ENCODE results near the gene DES. TPM values are rescaled to one million over a fixed set of nuclear protein-coding genes. Genes with fewer than 3 reads are reported as not detected.

DES gene
- total and polyA plus RNA-seq, 2 of the 13 experiments (the other 11 are each of a cell fraction or from before 2014, with no cell fraction given), result not detected

DNA sequence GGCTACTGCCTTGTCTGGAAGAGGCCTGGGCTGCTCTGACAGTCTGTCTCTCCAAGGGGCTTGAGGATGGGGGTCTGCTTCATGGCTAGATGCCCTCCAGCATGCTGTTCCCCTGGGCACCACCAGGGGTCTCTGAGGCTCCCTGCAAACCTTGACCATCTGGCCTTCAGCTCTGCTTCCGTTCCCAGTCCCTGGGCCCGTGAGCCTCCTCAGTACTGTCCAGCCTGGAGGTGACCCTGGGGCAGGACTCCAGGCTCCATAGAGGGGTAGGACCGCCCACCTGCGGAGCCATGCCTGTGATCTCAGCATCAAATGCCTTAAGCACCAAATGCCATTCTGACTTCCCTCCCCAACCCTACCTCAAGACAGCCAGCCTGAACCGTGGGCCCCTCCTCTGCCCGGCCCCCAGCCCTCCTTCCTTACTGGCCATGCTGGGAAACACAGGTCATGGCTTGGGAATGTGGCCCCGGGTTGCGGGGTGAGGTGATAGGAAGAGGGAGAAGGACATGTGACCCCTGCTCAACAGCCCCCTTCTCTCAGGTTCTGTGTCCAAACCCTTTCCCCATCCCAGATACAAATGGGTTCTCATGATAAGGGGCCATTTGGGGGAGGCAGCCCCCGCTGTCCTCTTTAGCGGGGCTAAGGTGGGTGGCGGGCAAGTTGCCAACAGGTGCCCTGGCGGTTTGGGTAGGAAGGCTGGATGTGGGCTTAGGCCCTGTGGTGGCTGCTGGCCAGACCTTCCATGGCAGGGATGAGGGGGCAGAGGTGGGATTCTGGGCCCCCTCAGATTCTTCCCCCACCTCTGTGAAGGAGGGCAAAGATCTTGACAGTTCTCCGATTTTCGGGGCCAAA, 41.5 kb downstream of the DES start (continued):
- TF ChIP-seq, protein P1, sequence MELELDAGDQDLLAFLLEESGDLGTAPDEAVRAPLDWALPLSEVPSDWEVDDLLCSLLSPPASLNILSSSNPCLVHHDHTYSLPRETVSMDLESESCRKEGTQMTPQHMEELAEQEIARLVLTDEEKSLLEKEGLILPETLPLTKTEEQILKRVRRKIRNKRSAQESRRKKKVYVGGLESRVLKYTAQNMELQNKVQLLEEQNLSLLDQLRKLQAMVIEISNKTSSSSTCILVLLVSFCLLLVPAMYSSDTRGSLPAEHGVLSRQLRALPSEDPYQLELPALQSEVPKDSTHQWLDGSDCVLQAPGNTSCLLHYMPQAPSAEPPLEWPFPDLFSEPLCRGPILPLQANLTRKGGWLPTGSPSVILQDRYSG (CRISPR knock-in tag; IDR thresholded peaks at IDR 0.05), result no peak
- TF ChIP-seq, protein P2, sequence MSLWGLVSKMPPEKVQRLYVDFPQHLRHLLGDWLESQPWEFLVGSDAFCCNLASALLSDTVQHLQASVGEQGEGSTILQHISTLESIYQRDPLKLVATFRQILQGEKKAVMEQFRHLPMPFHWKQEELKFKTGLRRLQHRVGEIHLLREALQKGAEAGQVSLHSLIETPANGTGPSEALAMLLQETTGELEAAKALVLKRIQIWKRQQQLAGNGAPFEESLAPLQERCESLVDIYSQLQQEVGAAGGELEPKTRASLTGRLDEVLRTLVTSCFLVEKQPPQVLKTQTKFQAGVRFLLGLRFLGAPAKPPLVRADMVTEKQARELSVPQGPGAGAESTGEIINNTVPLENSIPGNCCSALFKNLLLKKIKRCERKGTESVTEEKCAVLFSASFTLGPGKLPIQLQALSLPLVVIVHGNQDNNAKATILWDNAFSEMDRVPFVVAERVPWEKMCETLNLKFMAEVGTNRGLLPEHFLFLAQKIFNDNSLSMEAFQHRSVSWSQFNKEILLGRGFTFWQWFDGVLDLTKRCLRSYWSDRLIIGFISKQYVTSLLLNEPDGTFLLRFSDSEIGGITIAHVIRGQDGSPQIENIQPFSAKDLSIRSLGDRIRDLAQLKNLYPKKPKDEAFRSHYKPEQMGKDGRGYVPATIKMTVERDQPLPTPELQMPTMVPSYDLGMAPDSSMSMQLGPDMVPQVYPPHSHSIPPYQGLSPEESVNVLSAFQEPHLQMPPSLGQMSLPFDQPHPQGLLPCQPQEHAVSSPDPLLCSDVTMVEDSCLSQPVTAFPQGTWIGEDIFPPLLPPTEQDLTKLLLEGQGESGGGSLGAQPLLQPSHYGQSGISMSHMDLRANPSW (CRISPR knock-in tag; IDR thresholded peaks at IDR 0.05; ENCODE audit: borderline replicate concordance), result no peak
- no peak for TF ChIP-seq NR1H2 (CRISPR knock-in tag; IDR thresholded peaks at IDR 0.05; ENCODE audit: borderline replicate concordance, low read depth)
- no peak for TF ChIP-seq MAZ (IDR thresholded peaks at IDR 0.05; ENCODE audit: borderline replicate concordance, low read depth, low read length)
- TF ChIP-seq MAZ (CRISPR knock-in tag; IDR thresholded peaks at IDR 0.05; ENCODE audit: low read depth), result no peak
- no peak for TF ChIP-seq ZSCAN22 (CRISPR knock-in tag; IDR thresholded peaks at IDR 0.05)
- TF ChIP-seq SALL1 (CRISPR knock-in tag; IDR thresholded peaks at IDR 0.05), result 0 out of 2 replicates have a peak, but pooled peaks have one; percentile 39
- TF ChIP-seq HDAC2 (CRISPR knock-in tag; IDR thresholded peaks at IDR 0.05), result 0 out of 2 replicates have a peak, but pooled peaks have one; percentile 13
- no peak for TF ChIP-seq RFX3 (CRISPR knock-in tag; IDR thresholded peaks at IDR 0.05)
- TF ChIP-seq GFI1 (CRISPR knock-in tag; IDR thresholded peaks at IDR 0.05; ENCODE audit: borderline replicate concordance), result no peak
- TF ChIP-seq MYNN (CRISPR knock-in tag; IDR thresholded peaks at IDR 0.05; ENCODE audit: low read depth), result no peak
- TF ChIP-seq, protein P3, sequence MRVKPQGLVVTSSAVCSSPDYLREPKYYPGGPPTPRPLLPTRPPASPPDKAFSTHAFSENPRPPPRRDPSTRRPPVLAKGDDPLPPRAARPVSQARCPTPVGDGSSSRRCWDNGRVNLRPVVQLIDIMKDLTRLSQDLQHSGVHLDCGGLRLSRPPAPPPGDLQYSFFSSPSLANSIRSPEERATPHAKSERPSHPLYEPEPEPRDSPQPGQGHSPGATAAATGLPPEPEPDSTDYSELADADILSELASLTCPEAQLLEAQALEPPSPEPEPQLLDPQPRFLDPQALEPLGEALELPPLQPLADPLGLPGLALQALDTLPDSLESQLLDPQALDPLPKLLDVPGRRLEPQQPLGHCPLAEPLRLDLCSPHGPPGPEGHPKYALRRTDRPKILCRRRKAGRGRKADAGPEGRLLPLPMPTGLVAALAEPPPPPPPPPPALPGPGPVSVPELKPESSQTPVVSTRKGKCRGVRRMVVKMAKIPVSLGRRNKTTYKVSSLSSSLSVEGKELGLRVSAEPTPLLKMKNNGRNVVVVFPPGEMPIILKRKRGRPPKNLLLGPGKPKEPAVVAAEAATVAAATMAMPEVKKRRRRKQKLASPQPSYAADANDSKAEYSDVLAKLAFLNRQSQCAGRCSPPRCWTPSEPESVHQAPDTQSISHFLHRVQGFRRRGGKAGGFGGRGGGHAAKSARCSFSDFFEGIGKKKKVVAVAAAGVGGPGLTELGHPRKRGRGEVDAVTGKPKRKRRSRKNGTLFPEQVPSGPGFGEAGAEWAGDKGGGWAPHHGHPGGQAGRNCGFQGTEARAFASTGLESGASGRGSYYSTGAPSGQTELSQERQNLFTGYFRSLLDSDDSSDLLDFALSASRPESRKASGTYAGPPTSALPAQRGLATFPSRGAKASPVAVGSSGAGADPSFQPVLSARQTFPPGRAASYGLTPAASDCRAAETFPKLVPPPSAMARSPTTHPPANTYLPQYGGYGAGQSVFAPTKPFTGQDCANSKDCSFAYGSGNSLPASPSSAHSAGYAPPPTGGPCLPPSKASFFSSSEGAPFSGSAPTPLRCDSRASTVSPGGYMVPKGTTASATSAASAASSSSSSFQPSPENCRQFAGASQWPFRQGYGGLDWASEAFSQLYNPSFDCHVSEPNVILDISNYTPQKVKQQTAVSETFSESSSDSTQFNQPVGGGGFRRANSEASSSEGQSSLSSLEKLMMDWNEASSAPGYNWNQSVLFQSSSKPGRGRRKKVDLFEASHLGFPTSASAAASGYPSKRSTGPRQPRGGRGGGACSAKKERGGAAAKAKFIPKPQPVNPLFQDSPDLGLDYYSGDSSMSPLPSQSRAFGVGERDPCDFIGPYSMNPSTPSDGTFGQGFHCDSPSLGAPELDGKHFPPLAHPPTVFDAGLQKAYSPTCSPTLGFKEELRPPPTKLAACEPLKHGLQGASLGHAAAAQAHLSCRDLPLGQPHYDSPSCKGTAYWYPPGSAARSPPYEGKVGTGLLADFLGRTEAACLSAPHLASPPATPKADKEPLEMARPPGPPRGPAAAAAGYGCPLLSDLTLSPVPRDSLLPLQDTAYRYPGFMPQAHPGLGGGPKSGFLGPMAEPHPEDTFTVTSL (CRISPR knock-in tag; IDR thresholded peaks at IDR 0.05; ENCODE audit: borderline replicate concordance), result no peak
- TF ChIP-seq, protein P4, sequence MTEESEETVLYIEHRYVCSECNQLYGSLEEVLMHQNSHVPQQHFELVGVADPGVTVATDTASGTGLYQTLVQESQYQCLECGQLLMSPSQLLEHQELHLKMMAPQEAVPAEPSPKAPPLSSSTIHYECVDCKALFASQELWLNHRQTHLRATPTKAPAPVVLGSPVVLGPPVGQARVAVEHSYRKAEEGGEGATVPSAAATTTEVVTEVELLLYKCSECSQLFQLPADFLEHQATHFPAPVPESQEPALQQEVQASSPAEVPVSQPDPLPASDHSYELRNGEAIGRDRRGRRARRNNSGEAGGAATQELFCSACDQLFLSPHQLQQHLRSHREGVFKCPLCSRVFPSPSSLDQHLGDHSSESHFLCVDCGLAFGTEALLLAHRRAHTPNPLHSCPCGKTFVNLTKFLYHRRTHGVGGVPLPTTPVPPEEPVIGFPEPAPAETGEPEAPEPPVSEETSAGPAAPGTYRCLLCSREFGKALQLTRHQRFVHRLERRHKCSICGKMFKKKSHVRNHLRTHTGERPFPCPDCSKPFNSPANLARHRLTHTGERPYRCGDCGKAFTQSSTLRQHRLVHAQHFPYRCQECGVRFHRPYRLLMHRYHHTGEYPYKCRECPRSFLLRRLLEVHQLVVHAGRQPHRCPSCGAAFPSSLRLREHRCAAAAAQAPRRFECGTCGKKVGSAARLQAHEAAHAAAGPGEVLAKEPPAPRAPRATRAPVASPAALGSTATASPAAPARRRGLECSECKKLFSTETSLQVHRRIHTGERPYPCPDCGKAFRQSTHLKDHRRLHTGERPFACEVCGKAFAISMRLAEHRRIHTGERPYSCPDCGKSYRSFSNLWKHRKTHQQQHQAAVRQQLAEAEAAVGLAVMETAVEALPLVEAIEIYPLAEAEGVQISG (CRISPR knock-in tag; IDR thresholded peaks at IDR 0.05), result peak; percentile 85
- no peak for TF ChIP-seq ARNT2 (CRISPR knock-in tag; IDR thresholded peaks at IDR 0.05; ENCODE audit: low read depth)
- no peak for TF ChIP-seq JDP2 (CRISPR knock-in tag; IDR thresholded peaks at IDR 0.05; ENCODE audit: borderline replicate concordance)
- TF ChIP-seq U2AF1 (optimal IDR thresholded peaks at IDR 0.05; ENCODE audit: low read depth, low read length), result no peak

All from HepG2 (cell line).